Kidney epithelial cell (primary cell): Measurements from ENCODE around the gene STRBP. TPM values are rescaled to one million over a fixed set of nuclear protein-coding genes. Genes with fewer than 3 reads are reported as not detected.

ENCODE experiments used
- DNase-seq: peaks from one replicate; pipeline ENCODE4 v3.0.0-alpha.2; 2010; ENCODE audit warnings: low read depth
- H3K27me3 ChIP-seq: 2 replicates; pipeline ENCODE4 v1.6.0; 2011; ENCODE audit warnings: low read length; ENCODE audit not compliant: control insufficient read depth, insufficient read depth
- H3K36me3 ChIP-seq: 2 replicates; pipeline ENCODE4 v1.5.1; 2011; ENCODE audit warnings: low read length; ENCODE audit not compliant: control insufficient read depth, insufficient read depth
- H3K4me3 ChIP-seq: 2 replicates; pipeline ENCODE4 v1.5.1; 2011; ENCODE audit warnings: low read depth, mild to moderate bottlenecking, control low read depth, low read length
- CTCF ChIP-seq: IDR thresholded peaks from 2 replicates; pipeline ENCODE4 v1.5.1; 2011; ENCODE audit warnings: mild to moderate bottlenecking, moderate library complexity, low read length, control low read depth, inconsistent platforms; ENCODE audit not compliant: insufficient read depth, poor library complexity, severe bottlenecking
- total RNA-seq: library from RNA; depleted of rRNA; stranded (reverse); fragments of >200 nt; gene quantifications from 2 replicates; pipeline ENCODE4 v1.2.3, GENCODE V29; 2015

The STRBP gene
- 26.4 and 27.5 TPM in 2 replicates for total RNA-seq

DNA sequence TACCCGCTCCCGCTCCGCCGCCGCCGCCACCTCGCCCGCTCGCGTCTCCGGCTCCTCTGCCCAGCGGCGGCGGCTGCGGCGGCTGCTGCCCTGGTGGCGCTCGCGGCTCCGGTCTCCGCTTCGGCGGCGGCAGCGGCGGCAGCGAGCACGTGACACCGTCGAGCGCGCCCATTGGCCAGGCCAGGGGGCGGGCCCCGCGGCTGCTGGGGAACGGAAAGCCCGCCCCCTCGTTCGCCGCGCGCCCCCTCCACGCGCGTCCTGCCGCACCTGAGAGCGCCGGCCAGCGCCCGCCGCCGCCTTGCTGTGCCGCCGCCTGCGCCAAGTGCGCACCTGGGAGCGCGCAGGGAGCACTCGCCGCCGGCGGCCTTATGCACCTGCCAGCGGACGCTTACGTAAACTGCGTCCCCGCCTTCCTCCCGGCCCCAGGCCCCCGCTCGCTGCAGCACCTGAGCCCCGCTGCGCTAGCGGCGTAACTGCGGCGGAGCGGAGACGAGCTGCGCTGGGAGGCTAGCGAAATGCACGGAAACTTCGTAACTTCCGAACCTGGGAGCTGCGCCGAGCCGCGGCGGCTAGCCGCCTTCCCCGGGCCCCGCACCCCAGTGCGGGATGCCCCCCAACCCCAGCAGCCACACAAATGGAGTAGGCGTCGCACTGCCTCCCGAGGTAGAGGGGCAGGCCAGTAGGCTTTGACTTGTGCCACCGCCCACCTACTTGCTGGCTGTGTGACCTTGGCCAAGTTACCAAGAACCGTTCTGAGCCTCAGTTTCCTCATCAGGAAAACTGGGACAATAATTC, at the start of gene STRBP:
Gene STRBP, minus strand, starts transcription at position 122 of the 795 bp plus-strand sequence. CDS start 84,452 bp downstream, outside the sequence.
- peak; percentile 39 for DNase-seq
- no peak for TF ChIP-seq CTCF
- peak within 1 kb of the TSS; percentile 91 for H3K4me3 ChIP-seq
- H3K36me3 ChIP-seq = no peaks in the 10 kb centered on the region
- peaks cover 3% of the 10 kb centered on the region for H3K27me3 ChIP-seq

DNA sequence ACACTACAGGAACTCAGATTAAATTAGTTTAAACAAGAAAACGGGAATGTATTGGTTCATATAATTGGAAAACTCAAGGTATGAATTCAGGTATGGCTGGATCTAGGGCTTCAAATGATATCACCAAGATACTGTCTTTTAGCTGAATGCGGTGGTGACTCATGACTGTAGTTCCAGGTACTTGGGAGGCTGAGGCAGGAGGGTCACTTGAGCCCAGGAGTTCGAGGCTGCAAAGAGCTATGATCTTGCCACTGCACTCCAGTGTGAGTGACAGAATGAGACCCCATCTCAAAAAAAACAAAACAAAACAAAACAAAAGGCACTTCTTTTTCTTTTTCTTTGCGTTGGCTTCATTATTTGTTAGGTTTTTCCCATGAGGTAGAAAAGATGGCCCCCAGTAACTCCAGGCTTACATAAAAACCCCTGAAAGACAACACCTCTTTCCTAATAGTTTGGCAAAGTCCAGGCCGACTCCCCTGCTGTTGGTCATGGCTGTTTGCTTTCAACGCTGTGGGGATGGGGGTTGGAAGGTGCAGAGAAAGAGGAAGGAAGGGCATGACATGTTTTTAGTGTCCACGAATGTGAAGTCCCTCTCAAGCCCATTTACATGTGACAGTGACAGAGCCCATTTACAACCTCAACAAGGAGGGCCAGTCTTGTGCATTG, 47.8 kb upstream of the STRBP start:
- no peak for DNase-seq
- Histone ChIP-seq H3K27me3 (peaks cover 9% of the 10 kb centered on the region), H3K4me3 (no peak overlapping the region), H3K36me3 (no peaks in the 10 kb centered on the region)
- no peak for TF ChIP-seq CTCF

GRCh38 chr9:123315635-123316034, 47.2 kb upstream of the STRBP start:
- no peak for TF ChIP-seq CTCF
- Histone ChIP-seq H3K4me3 (no peak overlapping the region), H3K27me3 (peaks cover 12% of the 10 kb centered on the region), H3K36me3 (no peaks in the 10 kb centered on the region)
- no peak for DNase-seq

DNA sequence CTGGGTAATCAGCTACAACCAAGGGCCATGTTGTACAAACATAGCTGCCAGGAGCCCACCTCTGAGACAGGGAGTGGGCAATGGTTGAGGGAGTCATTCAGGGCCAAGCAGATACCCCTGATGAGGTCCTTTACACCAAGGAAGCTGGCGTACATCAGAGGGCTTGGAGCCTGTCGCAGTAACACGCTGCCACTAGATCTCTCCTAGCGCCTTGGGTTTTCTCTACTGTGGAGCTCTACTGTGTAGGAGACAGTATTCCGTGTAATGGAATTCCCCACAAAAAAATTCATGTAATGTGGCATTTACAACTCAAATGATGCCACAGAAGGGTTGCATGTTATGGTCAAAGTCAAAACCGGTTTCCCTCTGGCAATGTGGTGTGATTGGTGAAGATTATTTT, 46.2 kb upstream of the STRBP start:
- peaks cover 13% of the 10 kb centered on the region for H3K27me3 ChIP-seq
- DNase-seq = no peak
- H3K4me3 ChIP-seq = no peak overlapping the region
- no peaks in the 10 kb centered on the region for H3K36me3 ChIP-seq
- no peak for TF ChIP-seq CTCF

DNA sequence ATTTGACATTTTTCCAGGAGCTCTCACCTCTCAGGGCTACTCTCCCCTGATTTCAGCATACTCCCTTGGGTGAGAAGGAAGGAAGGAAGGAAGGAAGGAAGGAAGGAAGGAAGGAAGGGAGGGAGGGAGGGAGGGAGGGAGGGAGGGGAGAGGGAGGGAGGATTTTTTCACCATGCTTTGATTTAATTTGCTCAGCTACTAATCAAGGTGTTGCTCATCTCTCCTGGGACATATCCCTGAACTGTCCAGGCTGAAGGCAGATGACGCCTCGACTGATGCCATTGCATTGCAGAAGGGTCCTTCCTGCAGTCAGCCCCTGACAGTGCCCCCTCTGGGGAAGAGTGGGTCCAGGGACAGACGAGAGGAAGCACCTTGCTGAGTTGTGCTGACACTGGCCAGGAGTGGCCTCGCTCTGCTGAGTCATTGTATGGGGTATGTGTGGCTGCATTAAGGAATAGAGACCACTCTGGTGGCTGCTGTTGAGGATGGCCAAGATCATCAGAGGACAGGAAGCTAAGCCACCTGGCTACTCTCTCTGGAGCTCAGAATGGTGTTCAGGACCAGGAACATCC, 44.0 kb upstream of the STRBP start:
- TF ChIP-seq CTCF = no peak
- Histone ChIP-seq H3K27me3 (peaks cover 9% of the 10 kb centered on the region), H3K36me3 (no peaks in the 10 kb centered on the region), H3K4me3 (no peak overlapping the region)
- no peak for DNase-seq
